K562 (cell line): ENCODE results near the gene CXCR6. TPM values are rescaled to one million over a fixed set of nuclear protein-coding genes. Genes with fewer than 3 reads are reported as not detected.

Experiments used
- ATAC-seq: fragments of 200-7000 bp; cut with Tn5 transposase; 3 replicates; pipeline ENCODE4 v1.9.1; 2020; ENCODE audit warnings: moderate library complexity
- BruUV-seq: library from RNA; stranded (reverse); fragments of 400-500 nt; replicated peaks from 2 replicates; lab custom pipeline; 2021; lab: Mats Ljungman, UMichigan
- CTCF ChIA-PET: fragments of 300-600 bp; formaldehyde crosslinking; extraction: SDS; loops from one replicate; lab custom pipeline; 2021; ENCODE audit warnings: low intra/inter-chr PET ratio; lab: Yijun Ruan, JAX
- POLR2A ChIA-PET: fragments of 300-600, 350-650 bp; sonication (Branson Sonifier 250); formaldehyde crosslinking; extraction: SDS; loops from one replicate; lab custom pipeline; 2021; ENCODE audit warnings: antibody characterized with exemption, inconsistent platforms; lab: Yijun Ruan, JAX
- DNase-seq, 4 experiments: peaks; one replicate each; pipeline versions ENCODE4 v3.0.0 to v3.0.0-alpha.2; 2011 to 2018; ENCODE audit warnings: low spot score in 3 of 4, mixed read lengths in 3 of 4; ENCODE audit errors: extremely low read depth in 1 of 4
- FAIRE-seq: peaks from 2 replicates; lab custom pipeline; 2011; peaks lifted over from hg19 to GRCh38; lab: Jason Lieb, UNC
- H2AFZ ChIP-seq: 2 replicates; pipeline ENCODE4 v1.6.0; 2011; ENCODE audit warnings: low read depth, low read length, control low read depth, inconsistent platforms
- H3K27ac ChIP-seq: fragments of 200-600 bp; 3 replicates; pipeline ENCODE4 v1.8.0; 2011; ENCODE audit warnings: low read depth, mild to moderate bottlenecking, control low read depth, inconsistent platforms, low read length, moderate library complexity, mixed read lengths; ENCODE audit errors: extremely low read depth
- H3K27me3 ChIP-seq, 2 experiments: fragments of 300-600 bp in 1 of 2; 2 replicates in 1 of 2; 3 replicates in 1 of 2; pipeline versions ENCODE4 v1.6.0 to v1.8.0; 2011; ENCODE audit warnings: inconsistent platforms in 2 of 2, low read length in 2 of 2, mild to moderate bottlenecking in 1 of 2, mixed read lengths in 1 of 2, moderate library complexity in 1 of 2; ENCODE audit not compliant: control insufficient read depth in 2 of 2, insufficient read depth in 2 of 2
- H3K36me3 ChIP-seq: fragments of 300-600 bp; 3 replicates; pipeline ENCODE4 v1.8.0; 2011; ENCODE audit warnings: mild to moderate bottlenecking, low read length, inconsistent platforms; ENCODE audit not compliant: control insufficient read depth, insufficient read depth
- H3K4me1 ChIP-seq, 2 experiments: fragments of 200-600 bp in 1 of 2; replicated peaks in 1 of 2; 2 replicates in 1 of 2; 3 replicates in 1 of 2; pipeline versions ENCODE4 v1.5.1 to v1.8.0; 2011; ENCODE audit warnings: inconsistent platforms in 2 of 2, low read length in 2 of 2, mild to moderate bottlenecking in 1 of 2, mixed read lengths in 1 of 2, moderate library complexity in 1 of 2; ENCODE audit not compliant: control insufficient read depth in 2 of 2, insufficient read depth in 2 of 2
- H3K4me2 ChIP-seq: 2 replicates; pipeline ENCODE4 v1.6.1; 2011; ENCODE audit warnings: low read length, control low read depth, inconsistent platforms, mixed read lengths; ENCODE audit not compliant: insufficient read depth
- H3K4me3 ChIP-seq: fragments of 200-600 bp; sonication (generic), shearing (Covaris generic); 2 replicates; pipeline ENCODE4 v1.5.1; 2016; ENCODE audit warnings: control low read depth, inconsistent platforms
- H3K79me2 ChIP-seq: fragments of 200-600 bp; 3 replicates; pipeline ENCODE4 v1.8.0; 2011; ENCODE audit warnings: low read length, inconsistent platforms; ENCODE audit not compliant: control insufficient read depth, insufficient read depth
- H3K9ac ChIP-seq, 2 experiments: 2 replicates each; pipeline versions ENCODE4 v1.6.0 to v1.6.1; 2011; ENCODE audit warnings: low read depth in 2 of 2, low read length in 2 of 2, control low read depth in 1 of 2, inconsistent platforms in 1 of 2, mild to moderate bottlenecking in 1 of 2, mixed read lengths in 1 of 2; ENCODE audit not compliant: insufficient read depth in 1 of 2
- H3K9me1 ChIP-seq: one replicate; pipeline ENCODE4 v1.6.0; 2011; ENCODE audit warnings: inconsistent platforms, mild to moderate bottlenecking, low read length, moderate library complexity; ENCODE audit not compliant: control insufficient read depth, insufficient read depth
- H3K9me3 ChIP-seq: replicated peaks from 2 replicates; pipeline ENCODE4 v1.5.1; 2011; ENCODE audit warnings: low read depth, low read length, inconsistent platforms; ENCODE audit not compliant: control insufficient read depth, insufficient read depth
- H4K20me1 ChIP-seq: replicated peaks from 2 replicates; pipeline ENCODE4 v1.6.1; 2011; ENCODE audit warnings: low read length, inconsistent platforms, mixed read lengths; ENCODE audit not compliant: control insufficient read depth, insufficient read depth
- HMGN3 ChIP-seq: IDR thresholded peaks from 2 replicates; pipeline ENCODE4 v1.6.1; 2011; ENCODE audit warnings: borderline replicate concordance, low read depth, mild to moderate bottlenecking, mixed read lengths, low read length; ENCODE audit not compliant: insufficient read length; ENCODE audit errors: extremely low read depth
- MGA ChIP-seq: fragments of 450-650 bp; IDR thresholded peaks from 2 replicates; pipeline ENCODE4 v1.6.1; 2016; ENCODE audit warnings: mild to moderate bottlenecking, moderate library complexity
- RAD21 ChIP-seq, 2 experiments: fragments of 250-450 bp in 1 of 2; fragments of 450-650 bp in 1 of 2; sonication (Bioruptor Pico) in 1 of 2; formaldehyde crosslinking in 1 of 2; IDR thresholded peaks in 1 of 2; conservative IDR thresholded peaks in 1 of 2; 2 replicates each; pipeline versions ENCODE4 v1.4.0 to v1.8.0; 2020 to 2022; ENCODE audit warnings: mild to moderate bottlenecking in 2 of 2, moderate library complexity in 1 of 2
- ZFP36 ChIP-seq: fragments of 150-350 bp; IDR thresholded peaks from 2 replicates; pipeline ENCODE4 v1.6.1; 2018; ENCODE audit warnings: low read length, low read depth; ENCODE audit not compliant: partially characterized antibody
- ZNF592 ChIP-seq: fragments of 450-650 bp; IDR thresholded peaks from 2 replicates; pipeline ENCODE4 v1.6.1; 2017; ENCODE audit warnings: antibody characterized with exemption, mild to moderate bottlenecking
- ZNF76 ChIP-seq: fragments of 250-450 bp; sonication (Bioruptor Pico); IDR thresholded peaks from 2 replicates; pipeline ENCODE4 v1.4.0; 2020; ENCODE audit warnings: mild to moderate bottlenecking, moderate library complexity, borderline replicate concordance
- WGBS: fragments of 100-300 bp; shearing (Covaris generic); methylation state at CpG from one replicate; pipeline ENCODE4 v1.1.6; 2016; ENCODE audit warnings: low coverage, mixed read lengths; ENCODE audit not compliant: insufficient coverage; ENCODE audit errors: missing lambda C conversion rate; 5-methylcytosine and 5-hydroxymethylcytosine counted together
- in situ Hi-C: fragments of 300-500 bp; cut with MboI; formaldehyde crosslinking; loops from 4 replicates; pipeline ENCODE4 v1.15.0; 2018; ENCODE audit warnings: inconsistent platforms, mixed read lengths
- intact Hi-C: fragments of 100-400 bp; cut with micrococcal nuclease; formaldehyde crosslinking; loops from 2 replicates; pipeline ENCODE4 v1.14.2; 2022
- polyA plus RNA-seq, 8 experiments: library from polyadenylated mRNA; depleted of rRNA in 4 of 8; stranded (reverse) in 5 of 8; unstranded in 3 of 8; fragments of >200 nt; fragmentation: Nextera tagmentation in 2 of 8; fragmentation: Illumina TruSeq in 1 of 8; extraction: Ambion mirVana in 2 of 8; extraction: Trizol in 1 of 8; gene quantifications; 2 replicates each; pipeline versions ENCODE4 v1.2.1 to v1.2.3, GENCODE V29; 2011 to 2014; ENCODE audit warnings: inconsistent platforms in 1 of 8, missing spikeins in 1 of 8
- total RNA-seq, 7 experiments: library from RNA; depleted of rRNA in 6 of 7; stranded (reverse); fragments of >200 nt in 6 of 7; fragmentation: Illumina TruSeq in 2 of 7; extraction: Trizol in 2 of 7; gene quantifications; 2 replicates each; pipeline versions ENCODE4 v1.2.1 to v1.2.3, GENCODE V29; 2011 to 2021; ENCODE audit warnings: low replicate concordance in 1 of 7

The CXCR6 gene
- total and polyA plus RNA-seq, 9 of the 15 experiments (the other 6 are each of a cell fraction or from before 2014, with no cell fraction given) = 0.28 TPM; not detected in 8

GRCh38 chr3:45959201-45959600 lies 15.9 kb downstream of the CXCR6 start:
- H3K27ac ChIP-seq = no peak overlapping the region
- DNase-seq (no peak), ATAC-seq (no peak), FAIRE-seq (no peak)
- WGBS = 90% methylated on average over 5 of the region's 7 CpGs
- H3K79me2 ChIP-seq = no peaks in the 10 kb centered on the region
- intact Hi-C loops = no loop called here
- no peaks in the 10 kb centered on the region for H3K9me1 ChIP-seq
- H3K4me2 ChIP-seq = no peak overlapping the region
- POLR2A ChIA-PET = interaction anchor here (0.5 to 1.8 kb wide), 4 partner anchors 9 to 73 kb away, joined by 3 to 6 read pairs (median 4); no protein-coding TSS in a partner anchor
- H3K9ac ChIP-seq = no peak overlapping the region
- H3K27me3 ChIP-seq = no peaks in the 10 kb centered on the region
- no peak overlapping the region for H2AFZ ChIP-seq
- in situ Hi-C loops = no loop called here
- H4K20me1 ChIP-seq = no peaks in the 10 kb centered on the region
- no peaks in the 10 kb centered on the region for H3K9me3 ChIP-seq
- H3K4me3 ChIP-seq = no peak overlapping the region
- no peaks in the 10 kb centered on the region for H3K4me1 ChIP-seq
- no TSS peak for BruUV-seq
- CTCF ChIA-PET = no interaction called here
- H3K36me3 ChIP-seq = peaks cover 98% of the 10 kb centered on the region
- no peak for TF ChIP-seq ZFP36
- TF ChIP-seq ZNF592 = no peak
- no peak for TF ChIP-seq RAD21 (CRISPR knock-in tag; conservative IDR thresholded peaks at IDR 0.05 in 1 of 2, IDR thresholded peaks at IDR 0.05 in 1 of 2)
- no peak for TF ChIP-seq HMGN3
- TF ChIP-seq ZNF76 (CRISPR knock-in tag) = no peak
- no peak for TF ChIP-seq MGA
